GM23338 (cell line): Measurements from ENCODE around the gene XRCC4.

Source experiments
- EZH2 ChIP-seq: fragments of 200-600 bp; sonication (generic); IDR thresholded peaks from one replicate; pipeline ENCODE4 v1.8.0; 2017; ENCODE audit warnings: antibody characterized with exemption, mild to moderate bottlenecking, low read depth; ENCODE audit not compliant: unreplicated experiment
- EZH2phosphoT487 ChIP-seq: fragments of 200-600 bp; sonication (generic); IDR thresholded peaks from one replicate; pipeline ENCODE4 v1.8.1; 2018; ENCODE audit warnings: antibody characterized with exemption; ENCODE audit not compliant: unreplicated experiment
- JUNB ChIP-seq: IDR thresholded peaks from one replicate; pipeline ENCODE4 v1.6.1; 2016; ENCODE audit warnings: antibody characterized with exemption; ENCODE audit not compliant: unreplicated experiment
- NANOG ChIP-seq: IDR thresholded peaks from 2 replicates; pipeline ENCODE4 v1.6.1; 2016; ENCODE audit warnings: antibody characterized with exemption, borderline replicate concordance
- POLR2AphosphoS5 ChIP-seq: IDR thresholded peaks from 2 replicates; pipeline ENCODE4 v1.6.1; 2016; ENCODE audit warnings: antibody characterized with exemption, low read depth
- REST ChIP-seq: IDR thresholded peaks from one replicate; pipeline ENCODE4 v1.6.1; 2018; ENCODE audit warnings: antibody characterized with exemption; ENCODE audit not compliant: unreplicated experiment
- ZNF331 ChIP-seq: fragments of 250-450 bp; sonication (Bioruptor Pico); IDR thresholded peaks from 2 replicates; pipeline ENCODE4 v1.5.0; 2020; ENCODE audit warnings: low read depth, mild to moderate bottlenecking, moderate library complexity
- TF ChIP-seq, protein P1 (sequence below), 2 experiments: fragments of 200-600 bp in 1 of 2; sonication (generic) in 1 of 2; conservative IDR thresholded peaks; 2 replicates each; pipeline versions ENCODE4 v1.5.1 to v1.6.1; 2016 to 2017; ENCODE audit warnings: antibody characterized with exemption in 2 of 2, low read depth in 2 of 2, mild to moderate bottlenecking in 2 of 2, moderate library complexity in 1 of 2

DNA sequence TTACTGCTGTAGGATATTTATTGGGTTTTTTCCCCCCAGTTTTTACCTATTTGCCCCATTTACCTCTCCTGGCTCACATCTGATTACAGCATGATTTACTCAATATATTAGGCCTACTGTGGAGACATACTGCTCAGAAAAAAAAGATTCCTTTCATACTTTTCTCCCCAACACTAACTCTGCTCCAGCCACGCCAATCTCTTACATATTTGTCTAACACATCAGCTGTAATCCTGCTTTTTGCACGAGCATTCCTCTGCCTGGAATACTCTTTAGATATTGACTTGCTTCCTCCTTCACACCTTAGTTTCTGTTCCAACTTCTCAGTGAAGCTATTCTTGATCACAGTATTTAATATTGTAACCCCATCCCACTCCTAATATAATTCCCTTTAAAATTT, 236.1 kb downstream of the XRCC4 start:
- TF ChIP-seq, protein P1, sequence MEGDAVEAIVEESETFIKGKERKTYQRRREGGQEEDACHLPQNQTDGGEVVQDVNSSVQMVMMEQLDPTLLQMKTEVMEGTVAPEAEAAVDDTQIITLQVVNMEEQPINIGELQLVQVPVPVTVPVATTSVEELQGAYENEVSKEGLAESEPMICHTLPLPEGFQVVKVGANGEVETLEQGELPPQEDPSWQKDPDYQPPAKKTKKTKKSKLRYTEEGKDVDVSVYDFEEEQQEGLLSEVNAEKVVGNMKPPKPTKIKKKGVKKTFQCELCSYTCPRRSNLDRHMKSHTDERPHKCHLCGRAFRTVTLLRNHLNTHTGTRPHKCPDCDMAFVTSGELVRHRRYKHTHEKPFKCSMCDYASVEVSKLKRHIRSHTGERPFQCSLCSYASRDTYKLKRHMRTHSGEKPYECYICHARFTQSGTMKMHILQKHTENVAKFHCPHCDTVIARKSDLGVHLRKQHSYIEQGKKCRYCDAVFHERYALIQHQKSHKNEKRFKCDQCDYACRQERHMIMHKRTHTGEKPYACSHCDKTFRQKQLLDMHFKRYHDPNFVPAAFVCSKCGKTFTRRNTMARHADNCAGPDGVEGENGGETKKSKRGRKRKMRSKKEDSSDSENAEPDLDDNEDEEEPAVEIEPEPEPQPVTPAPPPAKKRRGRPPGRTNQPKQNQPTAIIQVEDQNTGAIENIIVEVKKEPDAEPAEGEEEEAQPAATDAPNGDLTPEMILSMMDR (conservative IDR thresholded peaks at IDR 0.05; ENCODE audit: low read depth in 2 of 2): no peak
- no peak for TF ChIP-seq ZNF331 (CRISPR knock-in tag)
- TF ChIP-seq EZH2: no peak
- TF ChIP-seq EZH2phosphoT487: no peak
- no peak for TF ChIP-seq POLR2AphosphoS5
- TF ChIP-seq REST: no peak
- TF ChIP-seq NANOG: no peak
- no peak for TF ChIP-seq JUNB
